Measurements from ENCODE around the gene ULK4. TPM values are rescaled to one million over a fixed set of nuclear protein-coding genes. Genes with fewer than 3 reads are reported as not detected.

ULK4 gene
- total RNA-seq, 4 donors from 2014 or later: 3.2 to 18.7 (median 12.6) TPM

GRCh38 chr3:41320953-41321641, 640.8 kb downstream of the ULK4 start:
- 82 to 87% methylated on average over 8 of the region's 8 CpGs for WGBS, 2 donors

GRCh38 chr3:41318520-41318919, 643.4 kb downstream of the ULK4 start:
- DNase-seq (ENCODE audit: low spot score in 2 of 2): no peak
- H3K4me3 ChIP-seq (ENCODE audit: low read depth, poor library complexity, severe bottlenecking): no peak overlapping the region
- intact Hi-C loops (cut with DNase I; ENCODE audit: low total_unique reads): no loop called here
- WGBS, 2 donors: 58 to 62% methylated on average over 2 of the region's 2 CpGs
- TF ChIP-seq CTCF (IDR thresholded peaks at IDR 0.05) (no peak), POLR2A (IDR thresholded peaks at IDR 0.05) (no peak)

More at GRCh38 chr3:41320953-41321641, 640.8 kb downstream of the ULK4 start:
- TF ChIP-seq CTCF (IDR thresholded peaks at IDR 0.05) (no peak), POLR2A (IDR thresholded peaks at IDR 0.05) (no peak)
- intact Hi-C loops (cut with DNase I; ENCODE audit: low total_unique reads): no loop called here
- no peak for DNase-seq (ENCODE audit: low spot score in 2 of 2)
- no peak overlapping the region for H3K4me3 ChIP-seq (ENCODE audit: low read depth, poor library complexity, severe bottlenecking)

GRCh38 chr3:41317718-41318117, 644.2 kb downstream of the ULK4 start:
- no peak for TF ChIP-seq CTCF (IDR thresholded peaks at IDR 0.05)
- no peak for TF ChIP-seq POLR2A (IDR thresholded peaks at IDR 0.05)
- H3K4me3 ChIP-seq (ENCODE audit: low read depth, poor library complexity, severe bottlenecking): no peak overlapping the region
- intact Hi-C loops (cut with DNase I; ENCODE audit: low total_unique reads): no loop called here
- DNase-seq (ENCODE audit: low spot score in 2 of 2): no peak
- 92 to 97% methylated on average over 1 of the region's 1 CpG for WGBS, 2 donors

- 98% methylated on average over 6 of the region's 6 CpGs for WGBS, 2 donors
- no peak overlapping the region for H3K4me3 ChIP-seq (ENCODE audit: low read depth, poor library complexity, severe bottlenecking)
- DNase-seq (ENCODE audit: low spot score in 2 of 2): no peak
- intact Hi-C loops (cut with DNase I; ENCODE audit: low total_unique reads): no loop called here
- TF ChIP-seq POLR2A (IDR thresholded peaks at IDR 0.05) (no peak), CTCF (IDR thresholded peaks at IDR 0.05) (no peak)
Measured at GRCh38 chr3:41317298-41317697, 644.6 kb downstream of the ULK4 start.

GRCh38 chr3:41315126-41315525, 646.8 kb downstream of the ULK4 start:
- intact Hi-C loops (cut with DNase I; ENCODE audit: low total_unique reads): no loop called here
- WGBS, 2 donors: 91 to 94% methylated on average over 2 of the region's 2 CpGs

More at GRCh38 chr3:41315126-41315525, 646.8 kb downstream of the ULK4 start:
- TF ChIP-seq POLR2A (IDR thresholded peaks at IDR 0.05): no peak
- no peak for TF ChIP-seq CTCF (IDR thresholded peaks at IDR 0.05)
- no peak overlapping the region for H3K4me3 ChIP-seq (ENCODE audit: low read depth, poor library complexity, severe bottlenecking)
- DNase-seq (ENCODE audit: low spot score in 2 of 2): no peak

All from lower leg skin (tissue), 4 donors.